Retina (tissue), 1 donor: Measurements from ENCODE around the gene CCDC32.
"Not testable (repeated sequence)": the region's sequence is repeated elsewhere in the genome, so short reads cannot be mapped to it uniquely, and the experiment has no call there.

Experiments
- DNase-seq: peaks from one replicate; pipeline ENCODE4 v3.0.0-alpha.2; 2016

The CCDC32 gene, protein sequence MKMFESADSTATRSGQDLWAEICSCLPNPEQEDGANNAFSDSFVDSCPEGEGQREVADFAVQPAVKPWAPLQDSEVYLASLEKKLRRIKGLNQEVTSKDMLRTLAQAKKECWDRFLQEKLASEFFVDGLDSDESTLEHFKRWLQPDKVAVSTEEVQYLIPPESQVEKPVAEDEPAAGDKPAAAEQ

DNA sequence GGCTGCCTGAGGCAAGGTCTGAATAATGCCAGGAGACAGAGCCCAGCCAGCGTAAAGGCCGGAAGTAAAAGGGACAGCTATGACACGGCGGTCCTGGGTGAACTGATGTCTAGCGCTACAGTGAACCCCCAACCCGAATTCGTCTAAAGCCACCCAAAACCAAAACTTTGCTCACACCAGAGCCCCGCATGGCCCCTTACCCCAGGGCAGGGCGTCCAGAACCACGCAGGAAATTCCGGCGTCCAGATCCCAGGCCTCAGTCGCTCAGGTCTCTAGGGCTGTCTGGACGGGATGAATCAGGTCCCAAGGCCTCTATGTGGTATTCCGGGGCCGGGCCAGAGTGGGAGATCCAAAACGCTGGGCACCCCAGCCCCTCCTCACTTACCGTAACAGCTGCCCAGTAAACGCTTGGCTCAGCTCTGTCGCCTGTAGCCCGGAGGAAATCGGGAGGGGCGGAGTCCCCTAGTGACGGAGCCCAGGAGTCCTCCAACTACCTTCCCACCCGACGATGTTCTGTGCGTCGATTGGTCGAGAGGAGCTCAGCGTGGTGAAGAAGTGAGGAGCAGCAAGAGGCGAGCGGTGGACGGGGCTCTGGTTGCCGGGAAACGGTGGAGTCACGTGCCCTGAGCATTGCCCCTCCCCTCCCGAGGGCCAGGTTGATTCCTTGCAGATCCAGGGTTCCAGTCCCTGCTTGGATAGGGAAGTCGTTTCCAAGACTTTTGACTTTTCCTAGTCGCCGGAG, at the start of gene CCDC32:
Gene CCDC32, minus strand, starts transcription at position 452 of the 742 bp plus-strand sequence. CDS start 2,027 bp downstream, outside the sequence.
- peak; percentile 93 for DNase-seq

DNA sequence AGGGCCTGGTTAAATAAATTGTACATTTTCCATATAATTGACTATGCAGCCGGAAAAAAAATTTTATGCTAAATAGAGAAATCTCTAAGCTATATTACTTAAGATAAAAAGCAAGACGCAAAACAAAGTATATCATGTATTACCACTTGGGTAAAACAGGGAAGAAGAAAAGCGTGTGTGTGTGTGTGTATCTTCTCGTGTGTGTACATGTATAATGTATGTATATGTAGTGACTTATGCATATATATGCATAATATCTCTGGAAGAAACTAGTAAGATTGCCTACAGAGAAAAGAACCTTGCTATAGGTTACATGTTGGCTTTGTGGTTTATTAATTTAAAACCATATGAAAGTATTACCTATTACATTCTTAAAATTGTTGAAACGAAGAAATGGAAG, 48.2 kb upstream of the CCDC32 start:
- DNase-seq: no peak

DNA sequence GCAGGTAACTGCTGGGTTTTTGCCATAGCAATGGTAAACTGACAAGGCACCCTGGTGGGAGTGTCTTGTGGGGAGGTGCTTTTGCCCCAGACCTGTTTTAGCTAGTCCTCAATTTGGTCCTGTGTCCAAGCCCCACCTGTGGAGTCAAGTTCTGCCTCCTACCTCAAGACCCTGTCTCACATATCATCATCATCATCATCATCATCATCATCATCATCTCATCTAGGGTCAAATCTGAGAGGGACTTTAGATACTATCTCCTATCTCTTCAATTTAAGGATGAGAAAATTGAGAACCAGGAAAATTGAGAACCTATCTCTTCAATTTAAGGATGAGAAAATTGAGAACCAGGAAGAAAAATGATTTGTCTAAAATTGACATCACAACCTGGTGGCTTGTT, 39.1 kb upstream of the CCDC32 start:
- DNase-seq: no peak

DNA sequence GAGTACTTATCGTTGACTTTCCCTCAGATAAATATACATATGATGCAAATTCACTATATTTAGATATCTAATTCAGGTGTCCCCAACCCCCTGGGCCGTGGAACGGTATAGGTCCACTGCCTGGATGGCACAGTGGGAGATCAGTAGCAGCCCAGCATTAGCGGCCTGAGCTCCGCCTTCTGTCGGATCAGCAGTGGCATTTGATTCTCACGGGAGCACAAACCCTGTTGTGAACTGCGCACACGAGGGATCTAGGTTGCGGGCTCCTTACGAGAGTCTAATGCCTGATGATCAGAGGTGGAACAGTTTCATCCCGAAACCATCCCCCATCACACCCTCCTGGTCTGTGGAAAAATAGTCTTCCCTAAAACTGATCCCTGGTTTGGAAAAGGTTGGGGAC, 36.1 kb upstream of the CCDC32 start:
- DNase-seq: no peak

DNA sequence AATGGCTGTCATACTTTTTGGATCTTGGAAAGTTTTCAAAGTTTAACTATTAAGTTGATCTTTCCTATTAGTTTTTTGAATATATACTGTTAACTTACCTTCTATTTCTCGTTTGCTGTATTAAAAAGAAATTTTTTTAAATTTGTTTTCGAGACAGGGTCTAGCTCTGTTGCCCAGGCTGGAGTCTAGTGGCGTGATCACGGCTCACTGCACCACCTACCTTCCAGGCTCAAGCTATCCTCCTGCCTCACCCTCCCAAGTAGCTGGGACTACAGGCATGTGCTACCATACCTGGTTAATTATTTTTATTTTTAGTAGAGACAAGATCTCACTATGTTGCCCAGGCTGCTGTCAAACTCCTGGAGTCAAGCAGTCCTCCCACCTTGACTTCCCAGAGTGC, 33.8 kb upstream of the CCDC32 start:
- no peak for DNase-seq

DNA sequence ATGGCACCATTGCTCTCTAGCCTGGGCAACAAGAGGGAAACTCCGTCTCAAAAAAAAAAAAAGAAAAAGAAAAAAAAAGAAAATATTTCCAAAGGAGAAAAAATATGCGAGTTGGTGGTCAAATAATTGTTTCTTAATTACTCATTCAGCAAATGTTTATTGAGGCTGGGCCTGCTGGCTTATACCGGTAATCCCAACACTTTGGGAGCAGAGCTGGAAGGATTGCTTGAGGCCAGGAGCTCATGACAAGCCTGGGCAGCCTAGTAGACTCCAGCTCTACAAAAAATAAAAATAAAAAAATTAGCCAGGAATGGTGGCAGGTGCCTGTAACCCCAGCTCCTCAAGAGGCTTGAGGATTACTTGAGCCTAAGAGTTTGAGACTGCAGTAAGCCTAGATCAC, 33.3 kb upstream of the CCDC32 start:
- no peak for DNase-seq

DNA sequence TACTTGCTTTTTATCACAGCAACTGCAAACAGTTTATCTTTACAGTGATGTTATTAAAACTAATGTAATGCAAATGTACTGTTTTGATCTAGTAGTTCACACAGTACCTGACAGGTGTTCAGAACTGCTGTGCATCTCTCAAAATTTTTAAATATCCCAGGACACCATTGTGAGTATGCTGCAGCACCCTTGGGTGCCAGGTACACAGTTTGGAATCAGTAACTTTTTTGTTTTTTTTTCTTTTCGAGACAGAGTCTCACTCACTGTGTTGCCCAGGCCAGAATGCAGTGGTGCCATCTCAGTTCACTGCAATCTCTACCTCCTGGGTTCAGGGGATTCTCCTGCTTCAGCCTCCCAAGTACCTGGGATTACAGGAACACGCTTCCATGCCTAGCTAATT, 32.2 kb upstream of the CCDC32 start:
- DNase-seq: no peak

DNA sequence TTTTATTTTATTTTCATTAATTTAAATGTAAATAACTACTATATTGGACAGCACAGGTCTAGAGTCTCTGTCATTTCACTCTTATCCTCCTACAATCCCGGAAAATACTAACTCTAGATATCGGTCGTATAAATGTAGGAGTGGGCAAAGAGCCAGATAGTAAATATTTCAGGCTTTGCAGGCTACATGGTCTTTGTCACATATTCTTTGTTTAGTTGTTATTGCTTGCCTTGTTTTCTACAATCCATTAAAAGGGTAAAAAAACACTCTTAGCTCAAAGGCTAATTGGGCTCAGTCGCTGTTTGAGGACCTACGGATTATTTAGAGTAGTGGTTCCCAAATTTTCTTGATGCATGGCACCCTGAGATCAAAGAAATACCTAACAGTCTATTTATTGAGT, 30.9 kb upstream of the CCDC32 start:
- DNase-seq: no peak

DNA sequence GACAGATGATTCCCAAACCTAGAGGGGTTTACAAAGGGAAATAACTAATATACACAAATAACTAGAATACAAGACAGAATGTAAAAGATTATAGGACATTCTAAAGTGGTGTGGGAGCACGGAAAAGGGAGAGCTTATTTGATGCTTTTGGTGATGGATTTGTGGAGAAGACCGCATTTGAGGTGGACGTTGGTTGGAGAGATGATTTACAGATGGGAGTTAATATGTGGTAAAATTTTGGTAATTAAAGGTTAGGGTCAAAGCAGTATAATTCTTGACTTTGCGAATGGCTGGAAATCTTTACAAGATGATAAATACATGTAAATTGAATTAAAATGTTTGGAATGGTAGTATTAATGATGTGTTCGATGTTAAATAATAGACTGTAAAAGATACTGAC, 30.4 kb upstream of the CCDC32 start:
- DNase-seq: no peak

DNA sequence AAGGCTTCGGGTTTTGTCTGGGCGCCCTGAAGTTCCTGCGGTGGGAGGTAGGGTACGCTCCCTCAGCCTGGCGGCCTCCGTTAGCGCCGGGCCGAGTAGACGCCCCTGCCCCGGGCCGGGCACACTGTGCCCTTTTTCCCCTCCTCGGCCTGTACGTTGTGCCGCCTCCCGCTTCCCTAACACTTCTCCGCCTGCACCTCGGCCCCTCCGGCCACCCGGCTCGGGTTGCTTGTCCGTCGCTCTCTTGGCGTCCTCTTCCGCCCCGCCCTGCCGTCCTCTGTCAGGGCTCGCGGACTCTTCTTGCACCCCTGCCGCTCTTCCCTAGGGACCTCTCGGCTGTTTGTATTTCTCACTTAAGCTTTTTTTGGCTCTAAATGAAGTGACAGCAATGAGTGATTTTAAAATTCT, 29.6 kb upstream of the CCDC32 start:
- DNase-seq: no peak

DNA sequence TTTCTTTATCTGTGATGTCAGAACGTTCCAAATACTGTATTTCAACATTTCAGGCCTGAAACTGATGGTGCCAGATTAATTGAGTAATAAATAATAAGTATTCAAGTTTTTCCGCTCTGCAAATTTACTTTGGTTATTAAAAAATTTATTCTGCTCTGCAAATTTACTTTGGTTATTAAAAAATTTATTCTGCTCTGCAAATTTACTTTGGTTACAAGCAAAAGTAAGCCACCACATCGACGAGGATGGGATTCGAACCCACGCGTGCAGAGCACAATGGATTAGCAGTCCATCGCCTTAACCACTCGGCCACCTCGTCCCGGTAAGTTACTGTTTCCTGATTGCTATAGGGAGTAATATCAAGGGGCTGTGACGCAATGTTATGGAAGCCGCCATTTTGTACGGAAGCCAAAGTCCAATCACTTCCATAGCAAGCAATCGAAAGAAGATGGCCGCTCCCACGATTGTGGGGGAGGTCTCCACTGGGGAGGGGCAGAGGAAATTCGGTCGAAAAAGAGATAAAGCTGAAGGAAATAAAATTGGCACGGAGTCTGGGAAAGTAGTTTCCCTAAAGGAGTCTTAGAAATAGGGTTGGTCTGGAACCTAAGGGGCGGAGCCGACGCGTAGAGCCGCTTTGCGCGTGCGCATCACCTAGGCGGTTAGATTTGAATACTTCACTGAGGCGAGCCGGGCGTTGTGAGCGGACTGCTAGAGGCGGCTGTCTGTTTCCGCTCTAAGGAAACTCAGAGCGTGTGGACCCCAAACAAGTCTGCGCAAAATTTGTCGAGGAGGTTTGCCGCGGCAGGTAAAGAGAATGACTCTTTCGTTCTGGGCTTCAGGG, 29.0 kb upstream of the CCDC32 start, which contains the start of gene KNL1:
Gene KNL1, plus strand, starts transcription at position 662 of the 841 bp plus-strand sequence. CDS start 8,683 bp downstream, outside the sequence.
- DNase-seq: peak; percentile 100

DNA sequence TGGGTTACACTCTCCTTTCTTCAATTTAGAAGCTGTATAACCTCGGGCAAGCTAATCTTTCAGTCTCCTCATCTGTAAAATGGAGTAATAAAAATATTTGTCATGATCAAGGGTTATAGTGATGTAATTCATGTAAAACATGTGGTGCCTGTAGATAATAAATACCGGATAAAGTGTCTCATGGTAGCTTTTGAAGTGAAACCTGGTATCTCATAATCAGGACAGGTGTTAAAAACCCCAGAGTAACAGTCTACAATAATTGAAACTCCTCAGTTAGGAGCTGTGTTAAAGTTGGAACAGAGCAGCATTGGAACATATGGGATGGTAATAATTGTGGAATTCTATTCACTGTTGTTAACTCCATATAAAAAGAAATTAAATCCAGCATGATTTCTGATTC, 28.3 kb upstream of the CCDC32 start:
- no peak for DNase-seq

DNA sequence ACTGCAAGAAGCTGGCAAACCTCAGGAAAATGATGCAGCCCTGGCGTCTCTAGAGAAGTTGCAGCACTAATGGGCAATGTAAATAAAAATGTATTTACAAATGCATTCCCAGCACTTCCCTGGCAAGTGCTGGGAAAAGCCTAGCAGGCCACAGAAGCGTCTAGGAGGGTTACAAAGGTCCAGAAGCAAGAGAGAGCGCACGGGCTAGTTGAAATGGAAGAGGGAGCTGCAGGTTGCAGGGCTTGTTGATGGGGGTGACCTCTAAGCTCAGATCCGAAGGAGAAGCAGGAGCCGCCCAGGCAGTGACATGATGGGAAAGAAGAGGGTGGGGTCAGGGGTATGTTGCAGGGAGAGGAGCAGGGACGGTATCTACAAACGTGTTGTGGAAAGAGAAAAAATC, 26.5 kb upstream of the CCDC32 start:
- no peak for DNase-seq

DNA sequence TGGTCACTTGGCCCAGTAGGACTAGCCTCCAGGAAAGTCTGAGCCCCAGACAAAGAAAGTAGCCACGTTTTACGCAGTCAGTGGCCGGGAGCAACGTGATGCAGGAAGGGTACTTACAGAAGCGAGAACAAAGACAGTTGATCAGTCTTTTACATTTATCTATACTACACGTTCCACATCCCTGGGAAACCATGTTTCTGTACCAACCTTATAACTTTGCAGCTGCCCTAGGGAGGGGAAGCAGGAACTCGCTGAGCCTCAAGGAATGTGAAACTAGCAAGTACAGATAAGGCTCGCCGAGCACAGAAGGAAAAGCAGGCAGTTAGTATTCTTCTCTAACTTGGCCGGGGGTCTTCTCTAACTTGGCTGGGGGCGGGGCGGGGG, 25.8 kb upstream of the CCDC32 start:
- no peak for DNase-seq

DNA sequence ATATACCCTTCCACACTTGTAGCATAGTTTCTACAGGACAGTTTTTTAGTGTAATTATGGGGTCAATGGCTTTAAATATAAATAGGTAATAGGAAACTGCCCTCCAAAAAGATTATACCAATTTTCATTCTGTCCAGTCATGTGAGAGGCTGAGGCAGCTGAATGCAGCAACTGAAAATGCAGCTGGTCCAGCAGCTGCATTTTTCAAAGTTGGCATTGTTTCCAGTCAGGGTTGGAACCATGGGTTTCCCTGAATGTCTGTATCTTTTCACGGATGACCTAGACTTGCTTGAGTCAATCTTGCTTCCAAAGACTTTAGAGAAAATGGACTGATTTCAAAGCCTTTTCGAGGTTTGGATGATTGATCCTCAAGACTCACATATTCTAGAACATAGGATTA, 19.3 kb upstream of the CCDC32 start:
- no peak for DNase-seq

DNA sequence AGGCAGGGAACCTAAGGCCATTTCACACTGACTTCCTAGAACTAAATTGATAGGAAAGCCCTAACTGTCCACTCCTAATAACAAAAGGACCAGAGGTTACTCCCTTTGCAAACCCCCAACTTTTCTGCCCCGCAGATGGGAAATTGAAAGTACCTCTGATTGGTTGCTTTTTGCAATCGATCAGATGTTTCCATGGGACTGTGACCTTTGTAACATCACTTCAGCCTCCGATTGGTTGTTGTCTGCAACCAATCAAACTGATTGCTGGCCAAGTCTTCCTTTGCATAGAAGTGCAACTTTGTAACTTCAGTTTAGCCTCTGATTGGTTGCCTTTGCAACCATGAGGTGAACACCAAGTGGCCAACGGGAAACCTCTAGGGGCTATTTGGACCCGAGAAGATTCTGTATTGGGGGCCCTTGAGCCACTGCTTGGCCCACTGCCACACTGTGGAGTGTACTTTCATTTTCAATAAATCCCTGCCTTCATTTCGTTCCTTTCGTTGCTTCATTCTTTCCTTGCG, 17.9 kb upstream of the CCDC32 start:
- no peak for DNase-seq

DNA sequence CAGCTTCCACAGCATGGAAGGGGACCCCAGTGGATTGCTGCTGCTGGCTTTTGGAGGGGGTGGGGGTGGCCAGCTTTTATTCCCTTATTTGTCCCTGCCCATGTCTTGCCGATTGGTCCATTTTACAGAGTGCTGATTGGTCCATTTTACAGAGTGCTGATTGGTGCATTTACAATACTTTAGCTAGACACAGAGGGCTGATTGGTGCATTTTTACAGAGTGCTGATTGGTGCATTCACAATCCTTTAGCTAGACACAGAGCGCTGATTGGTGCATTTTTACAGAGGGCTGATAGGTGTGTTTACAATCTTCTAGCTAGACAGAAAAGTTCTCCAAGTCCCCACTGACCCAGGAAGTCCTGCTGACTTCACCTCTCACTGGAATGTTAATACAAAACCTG, 17.0 kb upstream of the CCDC32 start:
- DNase-seq: not testable (repeated sequence)

DNA sequence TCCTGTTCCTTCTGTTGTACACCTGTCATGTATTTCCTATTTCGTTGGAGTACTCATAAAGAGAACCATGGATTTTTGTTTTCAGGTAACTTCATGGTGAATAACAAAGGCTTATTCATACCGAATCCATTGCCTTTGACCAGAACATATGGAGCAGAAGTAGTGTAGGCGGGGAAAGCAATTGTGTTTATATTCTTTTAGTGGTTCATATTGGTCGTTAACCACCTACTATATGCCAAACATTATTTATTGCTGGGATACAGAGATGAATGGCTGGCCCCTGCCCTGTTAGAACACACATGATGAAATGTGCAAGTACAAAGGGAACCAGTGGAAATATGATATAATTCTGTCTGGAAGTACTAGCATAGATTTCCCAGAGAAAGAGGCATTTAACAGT, 14.1 kb upstream of the CCDC32 start:
- no peak for DNase-seq

DNA sequence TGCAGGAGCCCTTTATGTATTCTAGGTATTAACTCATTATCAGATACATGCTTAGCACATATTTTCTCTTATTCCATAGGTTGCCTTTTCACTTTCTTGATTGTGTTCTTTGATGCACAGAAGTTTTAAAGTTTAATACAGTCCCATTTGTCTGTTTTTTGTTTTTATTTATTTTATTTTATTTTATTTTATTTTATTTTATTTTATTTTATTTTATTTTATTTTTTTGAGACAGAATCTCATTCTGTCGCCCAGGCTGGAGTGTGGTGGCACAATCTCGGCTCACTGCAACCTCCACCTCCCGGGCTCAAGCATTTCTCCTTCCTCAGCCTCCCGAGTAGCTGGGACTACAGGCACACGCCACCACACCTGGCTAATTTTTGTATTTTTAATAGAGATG, 12.1 kb upstream of the CCDC32 start:
- DNase-seq: not testable (repeated sequence)

DNA sequence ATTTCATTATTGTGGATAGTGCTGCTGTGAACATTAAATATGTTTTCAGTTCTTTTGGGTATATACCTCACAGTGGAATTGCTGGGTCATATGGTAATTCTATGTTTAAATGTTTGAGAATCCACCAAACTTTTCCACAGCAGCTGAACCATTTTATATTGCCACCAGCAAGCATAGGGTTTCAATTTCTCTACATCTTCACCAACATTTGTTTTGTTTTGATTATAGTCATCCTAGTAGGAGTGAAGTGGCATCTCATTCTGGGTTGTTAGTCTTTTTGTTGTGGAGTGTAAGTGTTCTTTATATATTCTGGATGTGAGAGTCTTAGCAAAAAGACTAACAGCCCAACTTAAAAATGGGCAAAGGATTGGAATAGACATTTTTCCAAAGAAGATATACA, 10.3 kb upstream of the CCDC32 start:
- DNase-seq: no peak

DNA sequence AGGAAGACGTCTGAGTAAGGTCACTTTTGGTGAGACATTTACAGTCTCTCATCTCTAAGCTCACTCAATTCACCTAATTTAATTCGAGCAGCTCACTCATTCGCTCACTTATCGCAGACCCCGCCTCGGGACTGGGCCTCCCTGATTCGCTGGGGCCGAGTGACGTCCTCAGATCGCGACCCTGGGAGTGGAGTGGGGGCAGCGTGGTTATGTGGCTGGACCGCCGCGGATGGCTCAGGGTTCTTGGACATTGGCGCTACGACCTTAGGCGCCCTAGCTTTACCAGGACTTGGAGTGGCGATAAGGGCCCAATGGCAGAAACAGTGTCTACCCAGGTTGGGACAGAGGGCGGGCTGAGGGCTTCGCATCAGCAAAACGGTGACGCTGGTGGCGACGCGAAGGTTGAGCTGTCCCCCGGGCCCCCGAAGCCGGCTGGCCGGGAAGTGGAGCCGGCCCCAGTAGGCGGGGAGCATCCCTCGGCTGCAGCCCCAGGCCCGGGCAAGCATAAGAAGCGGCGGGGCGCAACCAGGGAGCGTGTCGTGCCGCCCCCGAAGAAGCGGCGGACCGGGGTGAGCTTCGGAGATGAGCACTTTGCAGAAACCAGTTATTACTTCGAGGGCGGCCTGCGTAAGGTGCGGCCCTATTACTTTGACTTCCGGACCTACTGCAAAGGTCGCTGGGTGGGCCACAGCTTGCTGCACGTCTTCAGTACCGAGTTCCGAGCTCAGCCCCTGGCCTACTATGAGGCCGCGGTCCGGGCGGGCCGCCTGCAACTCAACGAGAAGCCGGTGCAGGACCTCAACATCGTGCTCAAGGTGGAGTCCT, 4.5 kb upstream of the CCDC32 start, which contains the start of gene RPUSD2:
Gene RPUSD2, plus strand, starts transcription at position 171 of the 825 bp plus-strand sequence. Its CDS starts 39 bp downstream, at position 210.
- peak; percentile 96 for DNase-seq

DNA sequence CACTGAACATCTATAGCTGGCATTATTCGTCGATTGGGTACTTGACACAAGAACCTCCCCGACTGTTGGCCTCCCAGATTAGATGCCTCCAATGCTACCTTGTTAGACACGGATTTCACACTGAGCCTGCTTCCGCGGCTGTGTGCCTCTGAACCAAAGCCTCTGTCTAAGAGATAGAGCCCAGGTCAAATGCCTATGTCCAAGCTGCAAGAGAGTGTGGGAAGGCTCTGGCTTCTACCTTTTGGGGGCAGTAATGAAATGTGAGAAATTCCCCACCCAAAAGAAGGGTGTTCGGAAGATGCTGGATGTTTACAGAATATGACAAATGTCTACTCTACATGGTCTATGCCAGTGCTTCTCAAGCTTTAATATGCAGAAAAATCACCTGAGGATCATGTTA, 2.3 kb upstream of the CCDC32 start:
- DNase-seq: no peak
